Immature natural killer cell (primary cell): ENCODE results near the gene DUSP9. TPM values are rescaled to one million over a fixed set of nuclear protein-coding genes. Genes with fewer than 3 reads are reported as not detected.
"Not testable (repeated sequence)": the region's sequence is repeated elsewhere in the genome, so short reads cannot be mapped to it uniquely, and the experiment has no call there.

Experiments used
- DNase-seq, 3 donors: peaks; one replicate each; pipeline ENCODE4 v3.0.0; 2022; ENCODE audit warnings: mixed read lengths in 1 of 3
- H3K27ac Mint-ChIP-seq, 6 donors: one replicate each; pipeline ENCODE4 v1.8.0; 2020; ENCODE audit warnings: mixed read lengths in 6 of 6, mild to moderate bottlenecking in 5 of 6, inconsistent platforms in 4 of 6, moderate library complexity in 3 of 6
- H3K27me3 Mint-ChIP-seq, 3 donors: one replicate each; pipeline ENCODE4 v1.8.0; 2020 to 2021; ENCODE audit warnings: low read depth in 3 of 3, mild to moderate bottlenecking in 3 of 3, mixed read lengths in 3 of 3, moderate library complexity in 3 of 3, inconsistent platforms in 1 of 3
- H3K36me3 Mint-ChIP-seq, 3 donors: one replicate each; pipeline ENCODE4 v1.8.0; 2020; ENCODE audit warnings: mixed read lengths in 3 of 3, inconsistent platforms in 2 of 3, mild to moderate bottlenecking in 2 of 3
- H3K4me1 Mint-ChIP-seq, 2 donors: one replicate each; pipeline ENCODE4 v1.8.0; 2020; ENCODE audit warnings: inconsistent platforms in 2 of 2, mild to moderate bottlenecking in 2 of 2, mixed read lengths in 2 of 2, moderate library complexity in 1 of 2
- H3K4me3 Mint-ChIP-seq, 5 donors: one replicate each; pipeline ENCODE4 v1.8.0; 2020; ENCODE audit warnings: mild to moderate bottlenecking in 5 of 5, mixed read lengths in 5 of 5, inconsistent platforms in 3 of 5, moderate library complexity in 3 of 5
- H3K9me3 Mint-ChIP-seq, 6 donors: one replicate each; pipeline ENCODE4 v1.8.0; 2020; ENCODE audit warnings: mild to moderate bottlenecking in 6 of 6, mixed read lengths in 6 of 6, inconsistent platforms in 4 of 6, moderate library complexity in 3 of 6
- polyA plus RNA-seq, 3 donors: library from polyadenylated mRNA; unstranded; fragments of 300-500 nt; fragmentation: Illumina TruSeq; gene quantifications; one replicate each; pipeline ENCODE4 v1.2.3, GENCODE V29; 2021

DUSP9 gene, protein sequence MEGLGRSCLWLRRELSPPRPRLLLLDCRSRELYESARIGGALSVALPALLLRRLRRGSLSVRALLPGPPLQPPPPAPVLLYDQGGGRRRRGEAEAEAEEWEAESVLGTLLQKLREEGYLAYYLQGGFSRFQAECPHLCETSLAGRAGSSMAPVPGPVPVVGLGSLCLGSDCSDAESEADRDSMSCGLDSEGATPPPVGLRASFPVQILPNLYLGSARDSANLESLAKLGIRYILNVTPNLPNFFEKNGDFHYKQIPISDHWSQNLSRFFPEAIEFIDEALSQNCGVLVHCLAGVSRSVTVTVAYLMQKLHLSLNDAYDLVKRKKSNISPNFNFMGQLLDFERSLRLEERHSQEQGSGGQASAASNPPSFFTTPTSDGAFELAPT
- polyA plus RNA-seq: not detected

DNA sequence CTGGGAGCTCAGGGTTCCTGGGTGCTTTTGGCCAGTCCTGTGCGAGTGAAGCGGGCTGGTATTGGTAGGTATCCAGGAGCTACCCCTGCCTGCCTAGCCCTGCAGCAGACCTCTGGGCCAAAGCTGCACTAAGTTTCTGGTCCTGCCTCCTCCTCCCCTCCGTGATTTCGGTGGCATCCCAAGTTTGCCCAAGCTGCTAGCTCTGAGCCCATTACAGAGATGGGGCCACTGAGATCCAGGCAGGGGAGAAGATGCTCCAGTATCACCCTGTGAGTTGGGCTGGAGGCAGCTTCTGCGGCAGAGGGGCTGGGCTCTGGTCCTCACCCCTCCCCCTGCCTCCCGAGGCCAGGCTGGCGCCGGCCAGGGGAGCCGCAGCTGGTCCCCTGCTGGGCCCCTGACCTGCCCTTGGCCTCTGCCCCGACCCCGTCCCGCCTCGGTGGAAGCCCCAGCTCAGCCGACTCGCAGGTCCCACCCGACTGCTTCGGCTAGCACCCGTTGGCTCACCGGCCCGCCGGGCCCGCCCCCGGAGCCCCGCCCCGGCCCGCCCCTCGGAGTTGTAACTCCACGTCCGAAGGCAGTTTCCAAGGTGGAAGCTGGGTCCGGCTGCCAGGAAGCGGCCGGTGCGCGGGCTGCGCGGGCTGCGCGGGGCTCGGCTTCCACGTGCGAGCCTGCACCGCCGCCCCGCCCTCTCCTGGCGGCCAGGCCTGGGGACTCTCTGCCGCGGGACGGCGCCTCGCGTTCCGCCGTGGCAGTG lies at the start of gene DUSP9:
Gene DUSP9 (plus strand): TSS at position 584 of the 754 bp plus-strand sequence. CDS start 751 bp downstream, outside the sequence.
- no peaks in the 10 kb centered on the region for H3K36me3 Mint-ChIP-seq
- DNase-seq: no peak
- H3K27ac Mint-ChIP-seq: no peak within 1 kb of the TSS
- peak within 1 kb of the TSS in 1 of 5 donors; percentile 21 for H3K4me3 Mint-ChIP-seq
- peaks cover 0 to 1% of the 10 kb centered on the region in 2 donors for H3K4me1 Mint-ChIP-seq
- H3K27me3 Mint-ChIP-seq: peaks cover 4 to 14% (median 5%) of the 10 kb centered on the region in 3 donors
- no peaks in the 10 kb centered on the region for H3K9me3 Mint-ChIP-seq

DNA sequence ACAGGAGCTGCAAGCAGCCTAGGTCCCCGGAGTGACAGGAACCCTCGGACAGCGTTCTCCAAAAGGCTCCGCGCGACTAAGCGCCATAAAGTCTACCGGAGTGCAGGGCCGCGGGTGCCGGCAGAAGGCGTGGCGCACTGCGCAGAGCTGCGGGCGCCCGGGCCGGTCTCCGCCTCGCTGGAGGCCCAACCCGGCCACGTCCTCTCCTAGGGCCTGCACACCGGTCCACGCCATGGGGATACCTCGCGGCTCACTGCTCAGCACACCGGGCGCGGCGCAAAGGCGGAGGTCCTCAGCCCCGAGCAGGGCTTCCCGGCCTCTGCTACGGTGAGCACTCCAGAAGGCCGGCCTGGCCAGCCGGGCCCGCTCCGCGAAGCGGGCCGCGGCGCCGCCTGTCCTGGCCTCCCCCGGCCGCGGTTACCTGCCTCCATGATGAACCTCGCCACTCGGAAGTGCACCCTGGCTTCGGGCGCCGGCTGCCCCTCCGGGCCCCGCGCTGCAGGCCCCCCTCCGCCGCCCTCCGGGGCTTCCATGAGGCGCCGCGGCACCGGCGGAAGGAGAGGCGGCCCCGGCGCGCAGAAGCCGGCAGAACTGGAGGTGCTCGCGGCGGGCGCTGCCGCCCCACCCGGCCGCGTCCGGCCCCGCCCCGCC lies 48.3 kb upstream of the DUSP9 start, which contains the start of gene CCNQ:
Gene CCNQ (minus strand): TSS at position 599 of the 651 bp plus-strand sequence. CDS start 66 bp downstream, at position 533.
- Mint-ChIP-seq H3K27me3 (peaks cover 0 to 12% (median 2%) of the 10 kb centered on the region in 3 donors), H3K4me3 (peak within 1 kb of the TSS; percentile 83 to 84 (median 84)), H3K36me3 (no peaks in the 10 kb centered on the region), H3K27ac (peak within 1 kb of the TSS in 5 of 6 donors; percentile 38 to 79 (median 59)), H3K9me3 (peaks cover 0 to 1% (median 0%) of the 10 kb centered on the region in 6 donors), H3K4me1 (peaks cover 31 to 33% of the 10 kb centered on the region in 2 donors)
- no peak for DNase-seq

DNA sequence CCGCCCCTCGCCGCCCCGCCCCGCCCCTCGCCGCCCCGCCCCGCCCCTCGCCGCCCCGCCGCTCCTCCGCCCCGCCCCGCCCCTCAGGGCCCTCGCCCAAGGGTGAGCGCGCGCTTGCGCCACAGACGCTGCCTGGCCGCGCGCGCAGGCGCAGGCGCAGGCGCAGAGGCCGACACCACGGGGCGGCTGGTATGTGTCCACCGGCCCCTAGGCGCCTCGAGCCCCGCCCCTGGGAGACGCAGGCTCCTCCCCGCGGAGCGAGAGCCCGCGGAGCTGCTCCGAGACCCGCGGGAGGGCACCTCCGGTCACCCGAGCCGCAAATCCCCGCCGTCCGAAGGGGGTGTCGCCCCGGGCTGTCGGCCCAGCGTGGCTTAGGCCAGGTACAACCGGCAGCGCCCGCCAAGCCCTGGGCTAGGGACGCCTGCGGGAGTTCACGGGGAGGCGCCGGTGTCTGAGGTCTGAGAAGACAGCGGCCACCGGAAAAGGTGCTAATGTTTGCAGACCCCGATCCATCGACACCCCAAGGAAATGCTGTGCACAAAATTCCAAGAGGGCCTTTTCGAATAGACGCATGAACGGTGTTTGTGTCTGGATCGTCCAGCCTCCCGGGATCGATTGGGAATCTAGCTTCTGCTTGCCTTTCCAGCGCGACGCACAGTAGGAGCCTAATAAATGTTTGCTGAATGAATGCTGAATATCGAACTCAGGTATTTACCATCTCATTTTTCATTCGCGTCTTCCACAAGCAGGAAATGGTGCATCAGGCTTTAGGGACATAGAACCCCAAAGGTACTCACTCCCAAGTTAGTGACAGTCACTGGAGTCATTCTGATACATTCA lies 47.6 kb upstream of the DUSP9 start:
- peaks cover 31 to 33% of the 10 kb centered on the region in 2 donors for H3K4me1 Mint-ChIP-seq
- H3K27ac Mint-ChIP-seq: peak overlapping the region in 3 of 6 donors; percentile 22 to 72 (median 38)
- H3K27me3 Mint-ChIP-seq: peaks cover 0 to 12% (median 2%) of the 10 kb centered on the region in 3 donors
- peak overlapping the region; percentile 76 to 84 (median 80) for H3K4me3 Mint-ChIP-seq
- H3K36me3 Mint-ChIP-seq: no peaks in the 10 kb centered on the region
- peak; percentile 85 to 90 (median 89) for DNase-seq
- no peaks in the 10 kb centered on the region for H3K9me3 Mint-ChIP-seq

DNA sequence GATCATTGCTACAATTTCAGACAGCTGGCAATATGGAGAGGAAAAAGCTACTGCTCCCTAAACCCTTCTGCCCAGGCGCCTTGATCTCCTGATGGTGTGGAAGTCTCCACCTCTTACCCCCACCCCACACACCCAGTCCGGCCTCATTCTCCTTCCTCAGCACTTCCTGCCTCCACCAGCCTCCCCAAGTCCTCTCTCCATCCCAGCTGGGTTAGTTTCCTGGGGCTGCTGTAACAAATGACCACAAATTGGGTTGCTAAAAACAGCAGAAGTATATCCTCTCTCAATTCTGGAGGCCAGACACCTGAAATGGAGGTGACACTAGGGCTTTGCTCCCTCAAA lies 47.0 kb upstream of the DUSP9 start:
- Mint-ChIP-seq H3K27me3 (peaks cover 0 to 12% (median 2%) of the 10 kb centered on the region in 3 donors), H3K4me1 (peaks cover 31 to 33% of the 10 kb centered on the region in 2 donors), H3K27ac (peak overlapping the region in 5 of 6 donors; percentile 14 to 79 (median 59)), H3K4me3 (peak overlapping the region; percentile 76 to 84 (median 80)), H3K36me3 (no peaks in the 10 kb centered on the region), H3K9me3 (no peaks in the 10 kb centered on the region)
- DNase-seq: no peak

DNA sequence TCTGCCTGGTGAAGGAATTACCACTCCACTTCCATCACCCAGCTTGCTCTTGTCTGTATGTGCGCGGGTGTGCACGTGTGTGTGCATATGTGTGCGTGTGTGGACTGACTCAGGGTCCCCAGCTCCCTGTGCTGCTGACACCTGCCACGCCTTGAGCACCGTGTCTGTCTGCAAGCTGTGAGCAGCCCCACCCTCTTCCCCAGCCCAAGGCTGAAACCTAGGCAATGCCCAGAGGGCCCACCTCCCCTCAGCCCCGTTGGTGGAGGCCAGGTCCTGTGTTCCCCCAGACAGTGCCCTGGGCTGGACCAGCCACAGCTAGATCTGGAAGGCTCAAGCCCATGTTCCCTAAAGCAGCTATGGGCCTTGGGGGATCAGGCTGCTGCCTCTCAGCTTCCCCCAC lies 46.1 kb upstream of the DUSP9 start:
- no peak for DNase-seq
- Mint-ChIP-seq H3K9me3 (no peaks in the 10 kb centered on the region), H3K27ac (no peak overlapping the region), H3K4me1 (peaks cover 31 to 33% of the 10 kb centered on the region in 2 donors), H3K27me3 (peaks cover 0 to 12% (median 2%) of the 10 kb centered on the region in 3 donors), H3K4me3 (peak overlapping the region in 4 of 5 donors; percentile 23 to 52 (median 38)), H3K36me3 (no peaks in the 10 kb centered on the region)

DNA sequence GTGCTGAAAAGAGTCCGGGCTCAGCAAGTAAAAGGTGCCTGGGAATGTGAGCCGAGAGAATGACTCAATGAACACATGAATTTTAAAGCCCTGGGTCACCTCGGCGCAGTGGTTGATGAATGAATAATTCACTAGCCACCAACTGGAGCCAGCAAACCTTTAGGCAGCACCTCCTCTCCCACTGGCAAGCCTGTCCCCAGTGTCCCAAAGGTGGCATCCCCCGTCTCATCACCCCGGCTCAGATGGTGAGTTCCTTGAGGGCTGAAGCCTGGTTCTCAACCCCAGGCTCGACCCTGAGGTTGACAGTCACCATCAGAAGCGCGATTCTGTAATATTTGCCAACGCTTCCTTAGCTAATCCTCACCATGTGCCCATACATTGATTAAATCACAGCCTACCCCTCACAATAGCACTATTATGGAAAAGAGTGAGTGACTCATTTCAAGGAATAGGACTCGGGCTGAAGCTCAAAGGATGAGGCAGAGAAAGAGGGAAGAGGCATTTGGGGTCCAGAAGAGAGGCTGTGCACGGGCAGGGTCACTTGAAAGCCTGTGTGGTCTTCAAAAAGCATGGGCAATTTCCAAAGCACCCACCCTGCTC lies 45.4 kb upstream of the DUSP9 start:
- Mint-ChIP-seq H3K9me3 (no peaks in the 10 kb centered on the region), H3K4me3 (no peak overlapping the region), H3K4me1 (peaks cover 27 to 29% of the 10 kb centered on the region in 2 donors), H3K27ac (peak overlapping the region in 1 of 6 donors; percentile 8), H3K27me3 (peaks cover 2 to 12% (median 2%) of the 10 kb centered on the region in 3 donors), H3K36me3 (no peaks in the 10 kb centered on the region)
- no peak for DNase-seq

DNA sequence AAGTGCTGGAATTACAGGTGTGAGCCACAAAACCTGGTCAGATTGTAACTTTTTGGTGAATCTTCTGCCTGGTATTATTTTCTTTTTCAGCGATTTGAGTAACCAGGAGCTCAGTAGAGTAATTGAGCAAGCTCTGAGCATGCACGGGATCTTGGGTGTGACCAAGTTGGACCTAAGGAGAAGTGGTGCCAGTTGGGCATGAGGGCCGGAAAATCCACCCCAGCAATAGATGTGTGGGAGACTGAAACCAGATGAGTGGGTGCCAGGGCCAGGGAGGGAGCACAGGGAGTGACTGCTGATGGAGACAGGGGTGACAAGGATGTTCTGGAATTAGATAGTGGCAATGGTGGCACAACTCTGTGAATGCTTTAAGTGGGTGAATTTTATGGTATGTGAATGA lies 44.4 kb upstream of the DUSP9 start:
- no peaks in the 10 kb centered on the region for H3K9me3 Mint-ChIP-seq
- H3K4me1 Mint-ChIP-seq: peaks cover 18 to 20% of the 10 kb centered on the region in 2 donors
- no peaks in the 10 kb centered on the region for H3K36me3 Mint-ChIP-seq
- H3K27me3 Mint-ChIP-seq: peaks cover 2 to 12% (median 3%) of the 10 kb centered on the region in 3 donors
- H3K27ac Mint-ChIP-seq: no peak overlapping the region
- H3K4me3 Mint-ChIP-seq: no peak overlapping the region
- no peak for DNase-seq

DNA sequence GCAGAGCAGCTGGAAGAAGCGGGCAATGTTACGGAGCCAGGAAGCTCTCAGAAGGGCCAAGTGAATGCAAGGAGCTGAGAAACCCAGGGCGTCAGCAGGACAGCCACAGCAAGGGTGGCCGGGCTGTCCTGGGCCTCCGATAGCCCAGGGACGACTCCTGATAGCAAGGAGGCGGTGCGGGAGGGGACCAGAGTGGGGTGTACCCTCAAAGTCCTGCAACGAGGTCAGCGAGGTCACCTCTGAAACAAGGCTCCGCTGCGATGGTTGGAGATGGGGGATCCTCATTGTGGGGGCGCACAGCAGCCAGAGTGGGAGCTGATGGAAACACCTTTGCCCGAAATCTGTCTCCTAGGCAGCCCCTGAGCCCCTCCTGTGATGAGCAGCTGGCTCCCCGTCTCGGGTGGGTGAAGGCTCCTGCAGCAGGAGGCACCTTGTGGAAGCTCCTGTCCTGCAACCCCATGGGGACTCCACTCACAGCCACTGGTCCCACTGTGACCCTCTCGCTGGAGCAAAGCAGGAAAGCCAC lies 43.8 kb upstream of the DUSP9 start:
- H3K27ac Mint-ChIP-seq: no peak overlapping the region
- H3K9me3 Mint-ChIP-seq: no peaks in the 10 kb centered on the region
- H3K27me3 Mint-ChIP-seq: peaks cover 2 to 10% (median 3%) of the 10 kb centered on the region in 3 donors
- peaks cover 12 to 14% of the 10 kb centered on the region in 2 donors for H3K4me1 Mint-ChIP-seq
- H3K4me3 Mint-ChIP-seq: no peak overlapping the region
- DNase-seq: no peak
- no peaks in the 10 kb centered on the region for H3K36me3 Mint-ChIP-seq

DNA sequence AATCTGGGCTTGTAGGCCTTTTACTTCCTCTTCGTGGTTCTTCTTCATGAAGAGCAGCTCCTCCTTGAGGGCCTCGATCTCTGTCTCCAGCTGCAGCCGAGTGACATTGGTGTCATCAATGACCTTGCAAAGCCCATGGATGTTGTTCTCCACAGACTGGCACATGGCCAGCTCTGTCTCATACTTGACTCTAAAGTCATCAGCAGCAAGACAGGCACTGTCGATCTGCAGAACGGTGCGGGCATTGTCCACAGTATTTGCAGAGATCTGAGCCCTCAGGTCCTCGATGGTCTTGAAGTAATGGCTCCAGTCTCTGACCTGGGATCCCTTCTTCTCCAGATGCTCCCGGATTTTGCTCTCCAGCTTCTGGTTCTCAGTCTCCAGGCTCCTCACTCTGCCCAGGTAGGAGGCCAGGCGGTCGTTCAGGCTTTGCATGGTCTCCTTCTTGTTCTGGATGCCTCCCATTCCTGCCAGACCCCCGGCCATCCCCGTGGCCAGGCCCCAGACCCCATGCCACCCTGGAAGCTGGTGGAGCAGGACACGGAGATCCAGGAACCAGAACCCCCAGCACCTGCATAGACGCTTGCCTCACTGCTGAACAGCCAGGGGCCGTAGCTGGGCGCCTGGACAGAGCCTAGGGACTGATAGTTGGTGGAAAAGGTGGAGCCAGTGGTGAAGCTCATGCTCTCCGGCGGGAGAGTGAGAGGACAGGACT lies 42.2 kb upstream of the DUSP9 start:
- not testable (repeated sequence) for H3K27ac Mint-ChIP-seq, H3K4me3 Mint-ChIP-seq, H3K9me3 Mint-ChIP-seq, H3K27me3 Mint-ChIP-seq, H3K36me3 Mint-ChIP-seq, DNase-seq, H3K4me1 Mint-ChIP-seq

DNA sequence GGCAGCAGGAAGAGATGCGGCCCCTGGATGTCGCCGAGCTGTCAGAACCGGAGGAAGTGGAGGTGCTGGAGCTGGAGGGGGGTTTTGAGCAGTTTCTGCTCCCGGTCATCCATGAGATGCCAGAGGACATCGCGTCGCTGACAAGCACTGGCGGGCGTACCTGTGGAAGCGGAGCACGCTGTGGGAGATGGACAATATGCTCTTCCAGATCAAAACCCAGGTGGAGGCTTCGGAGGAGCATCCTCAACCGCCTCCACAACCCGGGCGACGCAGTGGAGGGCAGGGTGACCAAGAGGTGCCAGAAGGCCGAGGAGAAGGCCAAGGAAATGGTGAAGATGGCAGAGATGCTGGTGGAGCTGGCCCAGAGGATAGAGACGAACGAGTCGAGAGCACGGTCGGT lies 40.5 kb upstream of the DUSP9 start:
- no peak overlapping the region for H3K27ac Mint-ChIP-seq
- H3K36me3 Mint-ChIP-seq: no peaks in the 10 kb centered on the region
- peaks cover 3 to 5% (median 4%) of the 10 kb centered on the region in 3 donors for H3K27me3 Mint-ChIP-seq
- peaks cover 0 to 2% of the 10 kb centered on the region in 2 donors for H3K4me1 Mint-ChIP-seq
- DNase-seq: no peak
- H3K9me3 Mint-ChIP-seq: no peaks in the 10 kb centered on the region
- no peak overlapping the region for H3K4me3 Mint-ChIP-seq

DNA sequence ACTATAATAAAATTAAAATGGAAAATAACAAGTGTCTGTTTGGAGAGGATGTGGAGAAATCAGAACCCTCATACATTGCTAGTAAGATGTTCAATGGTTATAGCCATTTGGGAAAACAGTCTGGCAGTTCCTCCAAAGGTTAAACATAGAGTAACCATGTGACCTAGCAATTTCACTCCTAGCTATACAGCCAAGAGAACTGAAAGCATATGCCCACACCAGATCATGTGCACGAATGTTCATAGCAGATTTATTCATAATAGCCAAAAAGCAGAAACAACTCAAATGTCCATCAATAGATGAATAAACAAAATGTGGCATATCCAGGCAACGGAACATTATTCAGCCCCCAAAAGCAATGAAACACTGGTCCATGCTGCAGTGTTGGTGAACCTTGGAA lies 38.6 kb upstream of the DUSP9 start:
- peaks cover 2 to 3% (median 3%) of the 10 kb centered on the region in 3 donors for H3K27me3 Mint-ChIP-seq
- no peaks in the 10 kb centered on the region for H3K36me3 Mint-ChIP-seq
- H3K27ac Mint-ChIP-seq: no peak overlapping the region
- H3K9me3 Mint-ChIP-seq: no peaks in the 10 kb centered on the region
- no peak overlapping the region for H3K4me3 Mint-ChIP-seq
- H3K4me1 Mint-ChIP-seq: peaks cover 0 to 2% of the 10 kb centered on the region in 2 donors
- DNase-seq: no peak

DNA sequence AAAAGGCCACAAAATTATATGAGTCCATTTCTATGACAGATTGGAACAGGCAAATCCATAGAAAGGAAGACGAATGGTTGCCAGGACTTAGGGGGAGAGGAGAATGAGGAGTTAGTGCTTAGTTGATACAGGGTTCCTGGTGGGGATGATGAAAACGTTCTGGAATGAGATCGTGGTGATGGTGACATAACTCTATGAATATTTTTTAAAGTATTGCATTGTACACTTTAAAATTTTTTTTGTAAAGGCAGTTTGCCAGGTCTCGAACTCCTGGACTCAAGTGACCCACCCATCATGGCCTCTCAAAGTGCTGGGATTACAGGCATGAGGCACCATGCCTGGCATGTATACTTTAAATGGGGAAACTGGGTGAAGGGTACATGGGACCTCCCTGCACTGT lies 38.2 kb upstream of the DUSP9 start:
- H3K36me3 Mint-ChIP-seq: no peaks in the 10 kb centered on the region
- no peaks in the 10 kb centered on the region for H3K9me3 Mint-ChIP-seq
- peaks cover 0 to 2% of the 10 kb centered on the region in 2 donors for H3K4me1 Mint-ChIP-seq
- H3K27ac Mint-ChIP-seq: no peak overlapping the region
- no peak for DNase-seq
- H3K27me3 Mint-ChIP-seq: peaks cover 0 to 5% (median 4%) of the 10 kb centered on the region in 3 donors
- H3K4me3 Mint-ChIP-seq: no peak overlapping the region
